ENCODE measurements around the gene ANKRD33. TPM values are rescaled to one million over a fixed set of nuclear protein-coding genes. Genes with fewer than 3 reads are reported as not detected.

Gene ANKRD33
- polyA plus RNA-seq, 2 donors: not detected

GRCh38 chr12:51898937-51899336 lies 11.0 kb downstream of the ANKRD33 start:
- Histone ChIP-seq H3K27ac (ENCODE audit: low read depth in 2 of 2, low read length in 1 of 2) (no peak overlapping the region), H3K9me3 (ENCODE audit: control insufficient read depth in 2 of 2, insufficient read depth in 1 of 2, low read depth in 1 of 2, low read length in 1 of 2) (peaks cover 0 to 3% of the 10 kb centered on the region in 2 donors), H3K27me3 (ENCODE audit: control insufficient read depth in 1 of 2, insufficient read depth in 2 of 2, low read length in 2 of 2) (no peaks in the 10 kb centered on the region), H3K4me3 (ENCODE audit: low read depth in 1 of 2, low read length in 2 of 2) (no peak overlapping the region), H3K36me3 (ENCODE audit: control insufficient read depth in 2 of 2, insufficient read depth in 2 of 2, low read length in 1 of 2) (no peaks in the 10 kb centered on the region), H3K4me1 (ENCODE audit: control insufficient read depth in 2 of 2, insufficient read depth in 2 of 2, low read length in 1 of 2) (no peaks in the 10 kb centered on the region)
- 75 to 77% methylated on average over 9 of the region's 9 CpGs for WGBS, 2 donors

GRCh38 chr12:51900323-51900889 lies 12.5 kb downstream of the ANKRD33 start:
- no peaks in the 10 kb centered on the region for H3K27me3 ChIP-seq (ENCODE audit: control insufficient read depth in 1 of 2, insufficient read depth in 2 of 2, low read length in 2 of 2)
- H3K4me1 ChIP-seq (ENCODE audit: control insufficient read depth in 2 of 2, insufficient read depth in 2 of 2, low read length in 1 of 2): no peaks in the 10 kb centered on the region
- no peaks in the 10 kb centered on the region for H3K36me3 ChIP-seq (ENCODE audit: control insufficient read depth in 2 of 2, insufficient read depth in 2 of 2, low read length in 1 of 2)
- H3K27ac ChIP-seq (ENCODE audit: low read depth in 2 of 2, low read length in 1 of 2): no peak overlapping the region
- WGBS, 2 donors: 95 to 96% methylated on average over 43 of the region's 43 CpGs
- H3K9me3 ChIP-seq (ENCODE audit: control insufficient read depth in 2 of 2, insufficient read depth in 1 of 2, low read depth in 1 of 2, low read length in 1 of 2): peaks cover 0 to 3% of the 10 kb centered on the region in 2 donors
- H3K4me3 ChIP-seq (ENCODE audit: low read depth in 1 of 2, low read length in 2 of 2): no peak overlapping the region

GRCh38 chr12:51901121-51901817 lies 13.4 kb downstream of the ANKRD33 start:
- H3K27me3 ChIP-seq (ENCODE audit: control insufficient read depth in 1 of 2, insufficient read depth in 2 of 2, low read length in 2 of 2): no peaks in the 10 kb centered on the region
- 77 to 78% methylated on average over 14 of the region's 14 CpGs for WGBS, 2 donors

GRCh38 chr12:51901881-51902280 lies 14.0 kb downstream of the ANKRD33 start:
- H3K36me3 ChIP-seq (ENCODE audit: control insufficient read depth in 2 of 2, insufficient read depth in 2 of 2, low read length in 1 of 2): no peaks in the 10 kb centered on the region
- 94 to 97% methylated on average over 11 of the region's 11 CpGs for WGBS, 2 donors
- H3K27me3 ChIP-seq (ENCODE audit: control insufficient read depth in 1 of 2, insufficient read depth in 2 of 2, low read length in 2 of 2): no peaks in the 10 kb centered on the region
- no peak overlapping the region for H3K4me3 ChIP-seq (ENCODE audit: low read depth in 1 of 2, low read length in 2 of 2)
- H3K27ac ChIP-seq (ENCODE audit: low read depth in 2 of 2, low read length in 1 of 2): no peak overlapping the region
- H3K9me3 ChIP-seq (ENCODE audit: control insufficient read depth in 2 of 2, insufficient read depth in 1 of 2, low read depth in 1 of 2, low read length in 1 of 2): peaks cover 0 to 3% of the 10 kb centered on the region in 2 donors
- H3K4me1 ChIP-seq (ENCODE audit: control insufficient read depth in 2 of 2, insufficient read depth in 2 of 2, low read length in 1 of 2): peaks cover 0 to 4% of the 10 kb centered on the region in 2 donors

More at GRCh38 chr12:51901121-51901817, 13.4 kb downstream of the ANKRD33 start:
- H3K27ac ChIP-seq (ENCODE audit: low read depth in 2 of 2, low read length in 1 of 2): no peak overlapping the region
- peaks cover 0 to under 1% of the 10 kb centered on the region in 2 donors for H3K4me1 ChIP-seq (ENCODE audit: control insufficient read depth in 2 of 2, insufficient read depth in 2 of 2, low read length in 1 of 2)
- no peak overlapping the region for H3K4me3 ChIP-seq (ENCODE audit: low read depth in 1 of 2, low read length in 2 of 2)
- no peaks in the 10 kb centered on the region for H3K36me3 ChIP-seq (ENCODE audit: control insufficient read depth in 2 of 2, insufficient read depth in 2 of 2, low read length in 1 of 2)
- peaks cover 0 to 3% of the 10 kb centered on the region in 2 donors for H3K9me3 ChIP-seq (ENCODE audit: control insufficient read depth in 2 of 2, insufficient read depth in 1 of 2, low read depth in 1 of 2, low read length in 1 of 2)

- Histone ChIP-seq H3K9me3 (ENCODE audit: control insufficient read depth in 2 of 2, insufficient read depth in 1 of 2, low read depth in 1 of 2, low read length in 1 of 2) (peaks cover 0 to 3% of the 10 kb centered on the region in 2 donors), H3K4me1 (ENCODE audit: control insufficient read depth in 2 of 2, insufficient read depth in 2 of 2, low read length in 1 of 2) (peaks cover 0 to 4% of the 10 kb centered on the region in 2 donors)
These were observed 17.1 kb downstream of the ANKRD33 start for GRCh38 chr12:51904951-51905470.

GRCh38 chr12:51905471-51906429 lies 17.8 kb downstream of the ANKRD33 start:
- Histone ChIP-seq H3K27me3 (ENCODE audit: control insufficient read depth in 1 of 2, insufficient read depth in 2 of 2, low read length in 2 of 2) (peaks cover 0 to 6% of the 10 kb centered on the region in 2 donors), H3K36me3 (ENCODE audit: control insufficient read depth in 2 of 2, insufficient read depth in 2 of 2, low read length in 1 of 2) (no peaks in the 10 kb centered on the region), H3K9me3 (ENCODE audit: control insufficient read depth in 2 of 2, insufficient read depth in 1 of 2, low read depth in 1 of 2, low read length in 1 of 2) (peaks cover 0 to 2% of the 10 kb centered on the region in 2 donors), H3K4me3 (ENCODE audit: low read depth in 1 of 2, low read length in 2 of 2) (no peak overlapping the region), H3K4me1 (ENCODE audit: control insufficient read depth in 2 of 2, insufficient read depth in 2 of 2, low read length in 1 of 2) (peaks cover 0 to 4% of the 10 kb centered on the region in 2 donors), H3K27ac (ENCODE audit: low read depth in 2 of 2, low read length in 1 of 2) (peak overlapping the region; percentile 78 to 86)
- 53 to 55% methylated on average over 18 of the region's 18 CpGs for WGBS, 2 donors

More at GRCh38 chr12:51904951-51905470, 17.1 kb downstream of the ANKRD33 start:
- peaks cover 0 to 6% of the 10 kb centered on the region in 2 donors for H3K27me3 ChIP-seq (ENCODE audit: control insufficient read depth in 1 of 2, insufficient read depth in 2 of 2, low read length in 2 of 2)
- peak overlapping the region; percentile 76 to 78 for H3K27ac ChIP-seq (ENCODE audit: low read depth in 2 of 2, low read length in 1 of 2)
- no peaks in the 10 kb centered on the region for H3K36me3 ChIP-seq (ENCODE audit: control insufficient read depth in 2 of 2, insufficient read depth in 2 of 2, low read length in 1 of 2)
- no peak overlapping the region for H3K4me3 ChIP-seq (ENCODE audit: low read depth in 1 of 2, low read length in 2 of 2)

- Histone ChIP-seq H3K36me3 (ENCODE audit: control insufficient read depth in 2 of 2, insufficient read depth in 2 of 2, low read length in 1 of 2) (no peaks in the 10 kb centered on the region), H3K4me1 (ENCODE audit: control insufficient read depth in 2 of 2, insufficient read depth in 2 of 2, low read length in 1 of 2) (peaks cover 0 to 4% of the 10 kb centered on the region in 2 donors), H3K27me3 (ENCODE audit: control insufficient read depth in 1 of 2, insufficient read depth in 2 of 2, low read length in 2 of 2) (peaks cover 0 to 6% of the 10 kb centered on the region in 2 donors), H3K4me3 (ENCODE audit: low read depth in 1 of 2, low read length in 2 of 2) (peak overlapping the region; percentile 30 to 44), H3K27ac (ENCODE audit: low read depth in 2 of 2, low read length in 1 of 2) (peak overlapping the region; percentile 78 to 86), H3K9me3 (ENCODE audit: control insufficient read depth in 2 of 2, insufficient read depth in 1 of 2, low read depth in 1 of 2, low read length in 1 of 2) (no peaks in the 10 kb centered on the region)
- 34 to 35% methylated on average over 20 to 23 of the region's 23 CpGs for WGBS, 2 donors
These were observed 18.7 kb downstream of the ANKRD33 start for GRCh38 chr12:51906430-51907082.

GRCh38 chr12:51907083-51907855 lies 19.4 kb downstream of the ANKRD33 start, which contains the start of gene ACVRL1:
TSS of gene ACVRL1 (plus strand) at chr12:51907504. CDS start at chr12:51912475, 4,971 bp downstream.
- Histone ChIP-seq H3K4me1 (ENCODE audit: control insufficient read depth in 2 of 2, insufficient read depth in 2 of 2, low read length in 1 of 2) (peaks cover 0 to 4% of the 10 kb centered on the region in 2 donors), H3K27ac (ENCODE audit: low read depth in 2 of 2, low read length in 1 of 2) (peak within 1 kb of the TSS; percentile 78 to 86), H3K36me3 (ENCODE audit: control insufficient read depth in 2 of 2, insufficient read depth in 2 of 2, low read length in 1 of 2) (no peaks in the 10 kb centered on the region), H3K9me3 (ENCODE audit: control insufficient read depth in 2 of 2, insufficient read depth in 1 of 2, low read depth in 1 of 2, low read length in 1 of 2) (no peaks in the 10 kb centered on the region), H3K4me3 (ENCODE audit: low read depth in 1 of 2, low read length in 2 of 2) (peak within 1 kb of the TSS; percentile 30 to 44), H3K27me3 (ENCODE audit: control insufficient read depth in 1 of 2, insufficient read depth in 2 of 2, low read length in 2 of 2) (peaks cover 0 to 6% of the 10 kb centered on the region in 2 donors)
- 11 to 12% methylated on average over 73 to 74 of the region's 74 CpGs for WGBS, 2 donors

All from esophagus (tissue), 2 donors.